Spleen (tissue), 7 donors: Measurements from ENCODE around the gene RTKN.

Source experiments
- CTCF ChIP-seq, 11 experiments: fragments of 200-600 bp in 7 of 11; fragments of 450-650 bp in 4 of 11; sonication (generic) in 4 of 11; IDR thresholded peaks in 8 of 11; conservative IDR thresholded peaks in 3 of 11; 1 replicate in 7 of 11; 2 replicates in 4 of 11; pipeline versions ENCODE4 v1.4.0 to v1.8.0; 2016 to 2021; ENCODE audit warnings: antibody characterized with exemption in 11 of 11, inconsistent platforms in 4 of 11, mild to moderate bottlenecking in 1 of 11
- POLR2A ChIP-seq, 3 donors: fragments of 450-650 bp; IDR thresholded peaks; one replicate each; pipeline ENCODE4 v1.5.1; 2017; ENCODE audit warnings: antibody characterized with exemption in 3 of 3, mild to moderate bottlenecking in 1 of 3
- POLR2AphosphoS5 ChIP-seq, 3 donors: sonication (generic); formaldehyde crosslinking; IDR thresholded peaks; one replicate each; pipeline ENCODE4 v1.5.1; 2017; ENCODE audit warnings: antibody characterized with exemption in 3 of 3
- donor health status: DM: no; HTN: no; CAD: no; lungs with moderate emphysema.
- donor health status: DM: no; HTN: no; CAD: no.
- donor health status: DM: no; HTN: no; CAD: no.

GRCh38 chr2:74401891-74402290, 39.8 kb downstream of the RTKN start:
- TF ChIP-seq POLR2A (IDR thresholded peaks at IDR 0.05) (no peak), CTCF (IDR thresholded peaks at IDR 0.05 in 8 of 11, conservative IDR thresholded peaks at IDR 0.05 in 3 of 11) (no peak), POLR2AphosphoS5 (IDR thresholded peaks at IDR 0.05) (no peak)
